ENCODE data around the gene LTC4S. TPM values are rescaled to one million over a fixed set of nuclear protein-coding genes. Genes with fewer than 3 reads are reported as not detected.

The LTC4S gene
- total and polyA plus RNA-seq, 2 donors (not counting 3 experiments of a cell fraction or from before 2014, with no cell fraction given): 0.95 to 6.3 TPM

- H3K4me1 ChIP-seq (ENCODE audit: control insufficient read depth, extremely low read depth, insufficient read depth, low read length): peaks cover 14% of the 10 kb centered on the region
- no peaks in the 10 kb centered on the region for H4K20me1 ChIP-seq (replicated peaks; ENCODE audit: control insufficient read depth, extremely low read depth, insufficient read depth, low read length)
- H3K9me3 ChIP-seq (replicated peaks; ENCODE audit: control insufficient read depth, insufficient read depth, low read length): no peaks in the 10 kb centered on the region
- FAIRE-seq (no peak), DNase-seq (ENCODE audit: low read depth, low spot score) (no peak)
- dilution Hi-C loops (cut with MboI; ENCODE audit: extremely low pct_ligation_motif_present, low sequenced_read_pairs): no loop called here
- no peak overlapping the region for H3K4me2 ChIP-seq (ENCODE audit: insufficient read depth, low read length)
- H3K9me1 ChIP-seq (replicated peaks; ENCODE audit: control insufficient read depth, extremely low read depth, insufficient read depth, low read length): no peaks in the 10 kb centered on the region
- H3K27me3 ChIP-seq (ENCODE audit: control insufficient read depth in 2 of 2, insufficient read depth in 2 of 2, low read length in 2 of 2): no peaks in the 10 kb centered on the region
- no peak overlapping the region for H3K27ac ChIP-seq (ENCODE audit: insufficient read depth, low read depth, low read length)
- peak; percentile 79 for TF ChIP-seq GATA2 (IDR thresholded peaks at IDR 0.05; ENCODE audit: insufficient read depth, insufficient read length, low read depth, low read length)
- no peak for TF ChIP-seq EZH2 (IDR thresholded peaks at IDR 0.05; ENCODE audit: borderline replicate concordance, low read depth, low read length, severe bottlenecking)
- TF ChIP-seq JUN (IDR thresholded peaks at IDR 0.05; ENCODE audit: borderline replicate concordance, insufficient read depth, insufficient read length, low read depth): no peak
- TF ChIP-seq, protein P1, sequence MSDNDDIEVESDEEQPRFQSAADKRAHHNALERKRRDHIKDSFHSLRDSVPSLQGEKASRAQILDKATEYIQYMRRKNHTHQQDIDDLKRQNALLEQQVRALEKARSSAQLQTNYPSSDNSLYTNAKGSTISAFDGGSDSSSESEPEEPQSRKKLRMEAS (IDR thresholded peaks at IDR 0.05; ENCODE audit: insufficient read depth, insufficient read length): no peak
- TF ChIP-seq POLR2AphosphoS5 (IDR thresholded peaks at IDR 0.05; ENCODE audit: insufficient read depth, low read depth, low read length): peak; percentile 44
- no peak for TF ChIP-seq CTCF (IDR thresholded peaks at IDR 0.05; ENCODE audit: extremely low read depth in 1 of 2, insufficient read depth in 1 of 2, low read depth in 1 of 2, low read length in 2 of 2)
- intact Hi-C loops (cut with micrococcal nuclease): no loop called here
- POLR2A ChIA-PET: no interaction called here
- no peak overlapping the region for H3K9ac ChIP-seq (replicated peaks; ENCODE audit: extremely low read depth, insufficient read depth, low read length)
- H3K36me3 ChIP-seq (ENCODE audit: control insufficient read depth in 2 of 2, extremely low read depth in 1 of 2, insufficient read depth in 2 of 2, low read length in 2 of 2): peaks cover 3 to 26% of the 10 kb centered on the region in 2 experiments
- H3K79me2 ChIP-seq (ENCODE audit: control insufficient read depth, insufficient read depth, low read length): no peaks in the 10 kb centered on the region
- H2AFZ ChIP-seq (ENCODE audit: low read depth, low read length): no peak overlapping the region
- H3K4me3 ChIP-seq (replicated peaks in 1 of 3; ENCODE audit: insufficient read depth in 1 of 3, low read depth in 1 of 3, low read length in 3 of 3): no peak overlapping the region
- CTCF ChIA-PET: interaction anchor here (0.6 to 4.8 kb wide), 9 partner anchors 8 to 24 kb away, joined by 3 to 22 read pairs (median 3); no protein-coding TSS in a partner anchor
- no TSS peak for BruUV-seq (replicated peaks)
Observed at GRCh38 chr5:179777909-179778308, 15.9 kb upstream of the LTC4S start.

All from endothelial cell of umbilical vein (primary cell).